ENCODE data around the gene WDR83. TPM values are rescaled to one million over a fixed set of nuclear protein-coding genes. Genes with fewer than 3 reads are reported as not detected.

Gene WDR83
- total and polyA plus RNA-seq, 2 of the 8 experiments (the other 6 are each of a cell fraction or from before 2014, with no cell fraction given): 12.6 to 15.3 TPM

- TF ChIP-seq TBP (IDR thresholded peaks at IDR 0.05; ENCODE audit: low read depth, low read length) (peak; percentile 98), TAF1 (IDR thresholded peaks at IDR 0.05; ENCODE audit: low read depth, low read length) (peak; percentile 53), MAFK (IDR thresholded peaks at IDR 0.05; ENCODE audit: low read depth, low read length) (no peak), CREB1 (IDR thresholded peaks at IDR 0.05) (peak; percentile 64; the same call in 1 of the 2 replicates), JUND (IDR thresholded peaks at IDR 0.05; ENCODE audit: low read length) (no peak), CTBP2 (IDR thresholded peaks at IDR 0.05; ENCODE audit: borderline replicate concordance, insufficient read depth, insufficient read length, low read length) (no peak), PHF8 (conservative IDR thresholded peaks at IDR 0.05; ENCODE audit: low read depth, low read length) (no peak), YY1 (IDR thresholded peaks at IDR 0.05; ENCODE audit: low read depth, low read length) (no peak), KDM1A (IDR thresholded peaks at IDR 0.05; ENCODE audit: borderline replicate concordance, low read length) (peak; percentile 47; the same call in 1 of the 2 replicates), RXRA (IDR thresholded peaks at IDR 0.05; ENCODE audit: insufficient read depth, low read depth, low read length) (no peak), POLR2A (IDR thresholded peaks at IDR 0.05; ENCODE audit: control extremely low read depth in 1 of 2, low read depth in 2 of 2, low read length in 2 of 2) (peak in 1 of 2 experiments; percentile 56; a peak in 1 of 3 replicates), MAX (IDR thresholded peaks at IDR 0.05) (peak; percentile 90), BACH1 (IDR thresholded peaks at IDR 0.05; ENCODE audit: low read length) (no peak)
Measured at GRCh38 chr19:12639901-12640613, 26.6 kb upstream of the WDR83 start (continued).

All from H1 (cell line).